CD4-positive, alpha-beta T cell (primary cell): ENCODE measurements around the gene SAXO1. TPM values are rescaled to one million over a fixed set of nuclear protein-coding genes. Genes with fewer than 3 reads are reported as not detected.

ENCODE experiments used
- ATAC-seq: fragments of 200-7000 bp; cut with Tn5 transposase; one replicate; pipeline ENCODE4 v1.10.0; 2022; ENCODE audit warnings: mild to moderate bottlenecking; ENCODE audit not compliant: poor library complexity
- CTCF ChIA-PET: fragments of 350-600 bp; sonication (Branson Sonifier 250); formaldehyde crosslinking; loops from one replicate; lab custom pipeline; 2021; ENCODE audit warnings: antibody characterized with exemption, inconsistent platforms; lab: Charles Lee
- POLR2A ChIA-PET: fragments of 350-600 bp; sonication (Branson Sonifier 250); formaldehyde crosslinking; loops from one replicate; lab custom pipeline; 2021; ENCODE audit warnings: antibody characterized with exemption, inconsistent platforms; lab: Charles Lee
- DNase-seq, 14 experiments: peaks; one replicate each; pipeline ENCODE4 v3.0.0-alpha.2; 2013 to 2020; ENCODE audit warnings: mixed read lengths in 2 of 14
- H3K27ac ChIP-seq, 2 donors: one replicate each; pipeline versions ENCODE4 v1.5.1 to v1.7.0; 2013; ENCODE audit warnings: low read length in 2 of 2, low read depth in 1 of 2, mild to moderate bottlenecking in 1 of 2
- H3K27me3 ChIP-seq, 2 experiments: 1 replicate in 1 of 2; 2 replicates in 1 of 2; pipeline versions ENCODE4 v1.6.1 to v1.7.0; 2013; ENCODE audit warnings: low read length in 2 of 2, control low read depth in 1 of 2, mild to moderate bottlenecking in 1 of 2, moderate library complexity in 1 of 2; ENCODE audit not compliant: insufficient read depth in 2 of 2, control insufficient read depth in 1 of 2
- H3K36me3 ChIP-seq: one replicate; pipeline ENCODE4 v1.6.1; 2013; ENCODE audit warnings: low read length, control low read depth; ENCODE audit not compliant: insufficient read depth
- H3K4me1 ChIP-seq: one replicate; pipeline ENCODE4 v1.6.1; 2013; ENCODE audit warnings: low read length, control low read depth; ENCODE audit not compliant: insufficient read depth
- H3K4me3 ChIP-seq: one replicate; pipeline ENCODE4 v1.5.1; 2013; ENCODE audit warnings: mild to moderate bottlenecking, low read length, moderate library complexity
- H3K9me3 ChIP-seq, 2 experiments: 1 replicate in 1 of 2; 2 replicates in 1 of 2; pipeline versions ENCODE4 v1.6.1 to v1.7.0; 2013; ENCODE audit warnings: low read length in 2 of 2, mild to moderate bottlenecking in 2 of 2, control low read depth in 1 of 2, moderate library complexity in 1 of 2; ENCODE audit not compliant: control insufficient read depth in 1 of 2, insufficient read depth in 1 of 2
- H3K27ac Mint-ChIP-seq: one replicate; pipeline ENCODE4 v1.8.0; 2020; ENCODE audit warnings: mixed read lengths
- H3K27me3 Mint-ChIP-seq: one replicate; pipeline ENCODE4 v1.8.0; 2021; ENCODE audit warnings: mixed read lengths
- H3K36me3 Mint-ChIP-seq: one replicate; pipeline ENCODE4 v1.8.0; 2021; ENCODE audit warnings: low read depth, mixed read lengths
- H3K4me1 Mint-ChIP-seq: one replicate; pipeline ENCODE4 v1.8.0; 2021; ENCODE audit warnings: low read depth, mixed read lengths
- H3K4me3 Mint-ChIP-seq: one replicate; pipeline ENCODE4 v1.8.0; 2020; ENCODE audit warnings: mild to moderate bottlenecking, mixed read lengths
- H3K9me3 Mint-ChIP-seq: one replicate; pipeline ENCODE4 v1.8.0; 2020; ENCODE audit warnings: mixed read lengths
- intact Hi-C, 2 experiments: fragments of 100-400 bp; cut with DNase I in 1 of 2; cut with micrococcal nuclease in 1 of 2; formaldehyde crosslinking; loops; one replicate each; pipeline versions ENCODE4 v1.15.1 to v1.9.0; 2023 to 2025; cut with DNase I, micrococcal nuclease
- total RNA-seq, 174 experiments: library from RNA in 2 of 174; stranded (reverse) in 2 of 174; gene quantifications; one replicate each; pipeline ENCODE4 v1.2.3 and lab custom pipeline; 2021 to 2026
- TF ChIP-seq, protein P1 (sequence below): fragments of 200-600 bp; IDR thresholded peaks from one replicate; pipeline ENCODE4 v1.8.0; 2022; ENCODE audit warnings: antibody characterized with exemption, mild to moderate bottlenecking

The SAXO1 gene
- total RNA-seq, 2 experiments from 2014 or later, result 0.19 to 0.34 TPM

- Histone ChIP-seq H3K9me3 (no peaks in the 10 kb centered on the region), H3K27me3 (no peaks in the 10 kb centered on the region), H3K27ac (no peak overlapping the region), H3K36me3 (no peaks in the 10 kb centered on the region), H3K4me3 (no peak overlapping the region), H3K4me1 (no peaks in the 10 kb centered on the region)
- no peaks in the 10 kb centered on the region for H3K36me3 Mint-ChIP-seq
- intact Hi-C loops, result no loop called here
- H3K27me3 Mint-ChIP-seq, result no peaks in the 10 kb centered on the region
- ChIA-PET CTCF (no interaction called here), POLR2A (no interaction called here)
- no peaks in the 10 kb centered on the region for H3K9me3 Mint-ChIP-seq
- H3K27ac Mint-ChIP-seq, result no peak overlapping the region
- no peak overlapping the region for H3K4me3 Mint-ChIP-seq
- DNase-seq (no peak), ATAC-seq (no peak)
- TF ChIP-seq, protein P1, sequence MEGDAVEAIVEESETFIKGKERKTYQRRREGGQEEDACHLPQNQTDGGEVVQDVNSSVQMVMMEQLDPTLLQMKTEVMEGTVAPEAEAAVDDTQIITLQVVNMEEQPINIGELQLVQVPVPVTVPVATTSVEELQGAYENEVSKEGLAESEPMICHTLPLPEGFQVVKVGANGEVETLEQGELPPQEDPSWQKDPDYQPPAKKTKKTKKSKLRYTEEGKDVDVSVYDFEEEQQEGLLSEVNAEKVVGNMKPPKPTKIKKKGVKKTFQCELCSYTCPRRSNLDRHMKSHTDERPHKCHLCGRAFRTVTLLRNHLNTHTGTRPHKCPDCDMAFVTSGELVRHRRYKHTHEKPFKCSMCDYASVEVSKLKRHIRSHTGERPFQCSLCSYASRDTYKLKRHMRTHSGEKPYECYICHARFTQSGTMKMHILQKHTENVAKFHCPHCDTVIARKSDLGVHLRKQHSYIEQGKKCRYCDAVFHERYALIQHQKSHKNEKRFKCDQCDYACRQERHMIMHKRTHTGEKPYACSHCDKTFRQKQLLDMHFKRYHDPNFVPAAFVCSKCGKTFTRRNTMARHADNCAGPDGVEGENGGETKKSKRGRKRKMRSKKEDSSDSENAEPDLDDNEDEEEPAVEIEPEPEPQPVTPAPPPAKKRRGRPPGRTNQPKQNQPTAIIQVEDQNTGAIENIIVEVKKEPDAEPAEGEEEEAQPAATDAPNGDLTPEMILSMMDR, result no peak
- H3K4me1 Mint-ChIP-seq, result peaks cover 7% of the 10 kb centered on the region
Observed at GRCh38 chr9:18985996-18986395, 47.0 kb downstream of the SAXO1 start.

DNA sequence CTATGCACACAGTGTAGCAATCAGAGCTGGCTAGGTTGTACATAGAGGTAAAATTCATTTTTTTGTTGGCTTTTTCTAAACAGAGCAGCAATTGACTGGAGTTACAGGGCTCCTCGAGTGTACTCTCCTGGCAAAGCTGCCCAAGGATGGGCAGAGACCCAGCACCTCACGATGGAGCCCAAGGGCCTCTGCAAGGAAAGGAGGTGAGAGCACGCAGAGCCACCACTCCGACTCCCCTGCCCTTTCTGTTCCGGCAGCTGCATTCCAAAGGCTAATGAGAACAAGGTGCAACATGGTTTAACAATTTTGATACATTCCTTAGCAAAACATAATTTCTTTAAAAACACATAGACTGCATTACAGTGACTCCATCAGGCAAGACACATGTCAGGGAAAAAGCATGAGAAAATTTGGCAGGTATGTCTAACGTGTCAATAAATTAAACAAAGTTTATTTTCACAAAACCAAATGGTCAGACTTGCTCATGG is 47.5 kb downstream of the SAXO1 start:
- no peaks in the 10 kb centered on the region for H3K4me1 ChIP-seq
- TF ChIP-seq, protein P1, result no peak
- ChIA-PET CTCF (no interaction called here), POLR2A (no interaction called here)
- no peaks in the 10 kb centered on the region for H3K36me3 ChIP-seq
- Mint-ChIP-seq H3K27ac (no peak overlapping the region), H3K27me3 (no peaks in the 10 kb centered on the region), H3K4me3 (no peak overlapping the region), H3K9me3 (no peaks in the 10 kb centered on the region), H3K4me1 (peaks cover 7% of the 10 kb centered on the region), H3K36me3 (no peaks in the 10 kb centered on the region)
- ATAC-seq (no peak), DNase-seq (no peak)
- no peaks in the 10 kb centered on the region for H3K9me3 ChIP-seq
- intact Hi-C loops, result no loop called here
- H3K27ac ChIP-seq, result no peak overlapping the region
- no peak overlapping the region for H3K4me3 ChIP-seq
- no peaks in the 10 kb centered on the region for H3K27me3 ChIP-seq

- TF ChIP-seq, protein P1, result no peak
- Histone ChIP-seq H3K27ac (no peak overlapping the region), H3K9me3 (no peaks in the 10 kb centered on the region), H3K36me3 (no peaks in the 10 kb centered on the region), H3K27me3 (no peaks in the 10 kb centered on the region), H3K4me1 (no peaks in the 10 kb centered on the region), H3K4me3 (no peak overlapping the region)
- no peak overlapping the region for H3K27ac Mint-ChIP-seq
- DNase-seq (no peak), ATAC-seq (no peak)
- peaks cover 8% of the 10 kb centered on the region for H3K4me1 Mint-ChIP-seq
- H3K36me3 Mint-ChIP-seq, result no peaks in the 10 kb centered on the region
- ChIA-PET POLR2A (no interaction called here), CTCF (no interaction called here)
- no peaks in the 10 kb centered on the region for H3K27me3 Mint-ChIP-seq
- H3K4me3 Mint-ChIP-seq, result no peak overlapping the region
- intact Hi-C loops, result no loop called here
- H3K9me3 Mint-ChIP-seq, result no peaks in the 10 kb centered on the region
Observed at GRCh38 chr9:18982262-18982620, 50.8 kb downstream of the SAXO1 start.
